ENCODE measurements around the gene AVEN. TPM values are rescaled to one million over a fixed set of nuclear protein-coding genes. Genes with fewer than 3 reads are reported as not detected.

The AVEN gene
- polyA plus RNA-seq, 1 donor (not counting 4 experiments of a cell fraction or from before 2014, with no cell fraction given): 16.6 TPM

GRCh38 chr15:34065261-34065660, 26.3 kb upstream of the AVEN start:
- no peak overlapping the region for H3K9ac ChIP-seq (ENCODE audit: control insufficient read depth, extremely low read depth, insufficient read depth, low read length)
- H3K79me2 ChIP-seq (ENCODE audit: control insufficient read depth, insufficient read depth, low read length): no peaks in the 10 kb centered on the region
- no peak overlapping the region for H3K4me3 ChIP-seq (ENCODE audit: control insufficient read depth in 2 of 3, extremely low read depth in 1 of 3, insufficient read depth in 2 of 3, low read depth in 1 of 3, low read length in 3 of 3)
- H3K27ac ChIP-seq (ENCODE audit: control insufficient read depth, insufficient read depth, low read length): no peak overlapping the region
- no peaks in the 10 kb centered on the region for H3K9me3 ChIP-seq (ENCODE audit: control insufficient read depth, low read depth, low read length)
- H2AFZ ChIP-seq (ENCODE audit: control insufficient read depth, low read length): no peak overlapping the region
- no peak overlapping the region for H3K4me2 ChIP-seq (ENCODE audit: control insufficient read depth, extremely low read depth, insufficient read depth, low read depth, low read length)
- H3K27me3 ChIP-seq (ENCODE audit: control insufficient read depth, extremely low read depth, insufficient read depth, low read length): no peaks in the 10 kb centered on the region
- no peaks in the 10 kb centered on the region for H3K36me3 ChIP-seq (ENCODE audit: control insufficient read depth in 2 of 2, extremely low read depth in 1 of 2, insufficient read depth in 2 of 2, low read length in 2 of 2)
- no peak for TF ChIP-seq EZH2 (IDR thresholded peaks at IDR 0.05; ENCODE audit: low read length)
- no peak for TF ChIP-seq CTCF (optimal IDR thresholded peaks at IDR 0.05 in 1 of 3, IDR thresholded peaks at IDR 0.05 in 1 of 3, conservative IDR thresholded peaks at IDR 0.05 in 1 of 3; ENCODE audit: extremely low read depth in 1 of 3, insufficient read depth in 2 of 3, low read length in 3 of 3)
- peaks cover 10% of the 10 kb centered on the region for H3K4me1 ChIP-seq (ENCODE audit: control insufficient read depth, extremely low read depth, insufficient read depth, low read length)
- H3K9me1 ChIP-seq (ENCODE audit: control insufficient read depth, extremely low read depth, insufficient read depth, low read length): no peaks in the 10 kb centered on the region
- H4K20me1 ChIP-seq (ENCODE audit: control insufficient read depth, extremely low read depth, insufficient read depth, low read length): no peaks in the 10 kb centered on the region
- dilution Hi-C loops (cut with MboI; ENCODE audit: extremely low pct_ligation_motif_present, low sequenced_read_pairs): no loop called here
- no peak for DNase-seq (ENCODE audit: low read depth, low spot score)
- no peak for FAIRE-seq

DNA sequence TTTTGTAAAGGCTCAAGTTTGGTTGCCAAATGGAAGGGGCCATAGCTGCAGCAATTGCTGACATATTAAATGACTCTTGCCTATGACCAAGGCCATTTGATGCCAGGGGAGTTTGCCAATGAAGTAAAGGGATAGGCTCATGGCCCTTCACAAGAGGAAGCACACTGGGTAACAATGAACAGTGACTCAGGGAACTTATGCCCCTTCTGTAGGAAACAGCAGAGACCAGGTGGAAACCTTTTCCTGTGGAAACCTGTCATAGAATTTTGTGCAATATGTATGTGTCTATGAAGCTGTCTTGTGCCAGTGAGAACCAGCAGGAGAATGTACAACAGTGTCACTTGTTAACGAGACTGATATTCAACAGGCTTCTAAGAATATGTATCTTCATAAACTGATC, 25.4 kb upstream of the AVEN start:
- DNase-seq (ENCODE audit: low read depth, low spot score): no peak
- no peaks in the 10 kb centered on the region for H3K36me3 ChIP-seq (ENCODE audit: control insufficient read depth in 2 of 2, extremely low read depth in 1 of 2, insufficient read depth in 2 of 2, low read length in 2 of 2)
- no peak overlapping the region for H3K9ac ChIP-seq (ENCODE audit: control insufficient read depth, extremely low read depth, insufficient read depth, low read length)
- no peaks in the 10 kb centered on the region for H3K79me2 ChIP-seq (ENCODE audit: control insufficient read depth, insufficient read depth, low read length)
- no peaks in the 10 kb centered on the region for H3K9me3 ChIP-seq (ENCODE audit: control insufficient read depth, low read depth, low read length)
- H3K27ac ChIP-seq (ENCODE audit: control insufficient read depth, insufficient read depth, low read length): no peak overlapping the region
- FAIRE-seq: peak; percentile 56
- no peak overlapping the region for H3K4me2 ChIP-seq (ENCODE audit: control insufficient read depth, extremely low read depth, insufficient read depth, low read depth, low read length)
- no peaks in the 10 kb centered on the region for H3K9me1 ChIP-seq (ENCODE audit: control insufficient read depth, extremely low read depth, insufficient read depth, low read length)
- H4K20me1 ChIP-seq (ENCODE audit: control insufficient read depth, extremely low read depth, insufficient read depth, low read length): no peaks in the 10 kb centered on the region
- no peak overlapping the region for H3K4me3 ChIP-seq (ENCODE audit: control insufficient read depth in 2 of 3, extremely low read depth in 1 of 3, insufficient read depth in 2 of 3, low read depth in 1 of 3, low read length in 3 of 3)
- H3K27me3 ChIP-seq (ENCODE audit: control insufficient read depth, extremely low read depth, insufficient read depth, low read length): no peaks in the 10 kb centered on the region
- no peak overlapping the region for H2AFZ ChIP-seq (ENCODE audit: control insufficient read depth, low read length)
- peaks cover 10% of the 10 kb centered on the region for H3K4me1 ChIP-seq (ENCODE audit: control insufficient read depth, extremely low read depth, insufficient read depth, low read length)
- dilution Hi-C loops (cut with MboI; ENCODE audit: extremely low pct_ligation_motif_present, low sequenced_read_pairs): no loop called here
- TF ChIP-seq CTCF (optimal IDR thresholded peaks at IDR 0.05 in 1 of 3, IDR thresholded peaks at IDR 0.05 in 1 of 3, conservative IDR thresholded peaks at IDR 0.05 in 1 of 3; ENCODE audit: extremely low read depth in 1 of 3, insufficient read depth in 2 of 3, low read length in 3 of 3): no peak
- TF ChIP-seq EZH2 (IDR thresholded peaks at IDR 0.05; ENCODE audit: low read length): no peak
